Thyroid gland (tissue), 4 donors: ENCODE results near the gene OIT3. TPM values are rescaled to one million over a fixed set of nuclear protein-coding genes. Genes with fewer than 3 reads are reported as not detected.

Experiments
- DNase-seq, 2 donors: peaks; one replicate each; pipeline ENCODE4 v3.0.0-alpha.2; 2019
- H3K27ac ChIP-seq, 3 donors: fragments of 200-600 bp; sonication (generic); 1 replicate in 2 of 3; 2 replicates in 1 of 3; pipeline ENCODE4 v1.5.1; 2016 to 2019; ENCODE audit warnings: mild to moderate bottlenecking in 1 of 3, moderate library complexity in 1 of 3
- H3K27me3 ChIP-seq: fragments of 200-600 bp; sonication (generic); one replicate; pipeline ENCODE4 v1.5.1; 2019
- H3K36me3 ChIP-seq, 2 donors: fragments of 200-600 bp; sonication (generic); one replicate each; pipeline ENCODE4 v1.5.1; 2016 to 2019
- H3K4me1 ChIP-seq, 2 donors: fragments of 200-600 bp; sonication (generic); one replicate each; pipeline ENCODE4 v1.5.1; 2017 to 2019
- H3K4me3 ChIP-seq, 3 donors: fragments of 200-600 bp; sonication (generic); replicated peaks in 1 of 3; 1 replicate in 2 of 3; 2 replicates in 1 of 3; pipeline ENCODE4 v1.5.1; 2016; ENCODE audit warnings: mild to moderate bottlenecking in 1 of 3
- H3K9me3 ChIP-seq: fragments of 200-600 bp; sonication (generic); one replicate; pipeline ENCODE4 v1.5.1; 2017
- CTCF ChIP-seq, 6 experiments: fragments of 200-600 bp in 3 of 6; fragments of 450-650 bp in 3 of 6; sonication (generic) in 3 of 6; IDR thresholded peaks; one replicate each; pipeline ENCODE4 v1.5.1; 2016 to 2019; ENCODE audit warnings: antibody characterized with exemption in 6 of 6, mild to moderate bottlenecking in 2 of 6, inconsistent platforms in 1 of 6, moderate library complexity in 1 of 6
- POLR2A ChIP-seq, 2 donors: fragments of 450-650 bp; IDR thresholded peaks; one replicate each; pipeline ENCODE4 v1.6.1; 2017; ENCODE audit warnings: antibody characterized with exemption in 2 of 2, mild to moderate bottlenecking in 2 of 2, moderate library complexity in 1 of 2
- WGBS, 2 donors: methylation state at CpG; one replicate each; pipeline ENCODE4 v1.1.5; 2017; 5-methylcytosine and 5-hydroxymethylcytosine counted together
- intact Hi-C: fragments of 100-400 bp; cut with DNase I; formaldehyde crosslinking; loops from one replicate; pipeline ENCODE4 v1.15.1; 2023
- total RNA-seq, 4 donors: library from RNA; depleted of rRNA; stranded (reverse); fragments of >200 nt; gene quantifications; one replicate each; pipeline ENCODE4 v1.2.3, GENCODE V29; 2016

Gene OIT3
- under 1 TPM in 1 of 4 donors, not detected in 3; 0.27 TPM for total RNA-seq

- intact Hi-C loops: no loop called here
- H3K4me3 ChIP-seq: no peak within 1 kb of the TSS
- WGBS, 2 donors: 63 to 70% methylated on average over 4 of the region's 4 CpGs
- no peaks in the 10 kb centered on the region for H3K9me3 ChIP-seq
- H3K27ac ChIP-seq: no peak within 1 kb of the TSS
- no peaks in the 10 kb centered on the region for H3K27me3 ChIP-seq
- H3K36me3 ChIP-seq: no peaks in the 10 kb centered on the region
- H3K4me1 ChIP-seq: no peaks in the 10 kb centered on the region
- TF ChIP-seq POLR2A (IDR thresholded peaks at IDR 0.05) (no peak), CTCF (IDR thresholded peaks at IDR 0.05) (no peak)
- DNase-seq: no peak
Measured at GRCh38 chr10:72893136-72893798, at the start of gene OIT3. TSS of gene OIT3 (plus strand) at chr10:72893739. CDS start at chr10:72893799, 60 bp downstream.

GRCh38 chr10:72846238-72846637, 47.3 kb upstream of the OIT3 start:
- Histone ChIP-seq H3K9me3 (no peaks in the 10 kb centered on the region), H3K27me3 (no peaks in the 10 kb centered on the region), H3K4me1 (no peaks in the 10 kb centered on the region), H3K4me3 (no peak overlapping the region), H3K27ac (no peak overlapping the region), H3K36me3 (no peaks in the 10 kb centered on the region)
- intact Hi-C loops: no loop called here
- TF ChIP-seq POLR2A (IDR thresholded peaks at IDR 0.05) (no peak), CTCF (IDR thresholded peaks at IDR 0.05) (no peak)
- no peak for DNase-seq
- WGBS, 2 donors: 82 to 88% methylated on average over 7 of the region's 7 CpGs

GRCh38 chr10:72847681-72848080, 45.9 kb upstream of the OIT3 start:
- intact Hi-C loops: no loop called here
- 97 to 98% methylated on average over 2 of the region's 2 CpGs for WGBS, 2 donors
- Histone ChIP-seq H3K9me3 (no peaks in the 10 kb centered on the region), H3K27me3 (no peaks in the 10 kb centered on the region), H3K4me3 (no peak overlapping the region), H3K36me3 (no peaks in the 10 kb centered on the region), H3K27ac (no peak overlapping the region), H3K4me1 (no peaks in the 10 kb centered on the region)
- no peak for DNase-seq
- TF ChIP-seq POLR2A (IDR thresholded peaks at IDR 0.05): no peak
- TF ChIP-seq CTCF (IDR thresholded peaks at IDR 0.05): no peak

- WGBS, 2 donors: 86% methylated on average over 2 of the region's 2 CpGs
- intact Hi-C loops: no loop called here
Measured at GRCh38 chr10:72850861-72851260, 42.7 kb upstream of the OIT3 start.

More at GRCh38 chr10:72850861-72851260, 42.7 kb upstream of the OIT3 start:
- no peak for TF ChIP-seq CTCF (IDR thresholded peaks at IDR 0.05)
- no peak for TF ChIP-seq POLR2A (IDR thresholded peaks at IDR 0.05)
- Histone ChIP-seq H3K36me3 (no peaks in the 10 kb centered on the region), H3K4me1 (no peaks in the 10 kb centered on the region), H3K9me3 (no peaks in the 10 kb centered on the region), H3K4me3 (no peak overlapping the region), H3K27ac (no peak overlapping the region), H3K27me3 (no peaks in the 10 kb centered on the region)
- no peak for DNase-seq
